GM10248 (cell line): ENCODE measurements around the gene CSMD2.

Experiments used
- CTCF ChIA-PET: fragments of 300-600 bp; sonication (Branson Sonifier 250); formaldehyde crosslinking; extraction: SDS; loops from one replicate; lab custom pipeline; 2021; ENCODE audit warnings: antibody characterized with exemption; lab: Yijun Ruan, JAX
- POLR2A ChIA-PET: fragments of 350-650 bp; sonication (Branson Sonifier 250); formaldehyde crosslinking; extraction: SDS; loops from one replicate; lab custom pipeline; 2020; ENCODE audit warnings: antibody characterized with exemption; lab: Yijun Ruan, JAX
- DNase-seq: peaks from one replicate; pipeline ENCODE4 v3.0.0; 2012; ENCODE audit errors: extremely low spot score
- TF ChIP-seq, protein P1 (sequence below): IDR thresholded peaks from 2 replicates; pipeline ENCODE4 v1.5.1; 2012; ENCODE audit warnings: mild to moderate bottlenecking, low read depth; ENCODE audit errors: extremely low read depth, missing control alignments, control extremely low read depth

The CSMD2 gene

DNA sequence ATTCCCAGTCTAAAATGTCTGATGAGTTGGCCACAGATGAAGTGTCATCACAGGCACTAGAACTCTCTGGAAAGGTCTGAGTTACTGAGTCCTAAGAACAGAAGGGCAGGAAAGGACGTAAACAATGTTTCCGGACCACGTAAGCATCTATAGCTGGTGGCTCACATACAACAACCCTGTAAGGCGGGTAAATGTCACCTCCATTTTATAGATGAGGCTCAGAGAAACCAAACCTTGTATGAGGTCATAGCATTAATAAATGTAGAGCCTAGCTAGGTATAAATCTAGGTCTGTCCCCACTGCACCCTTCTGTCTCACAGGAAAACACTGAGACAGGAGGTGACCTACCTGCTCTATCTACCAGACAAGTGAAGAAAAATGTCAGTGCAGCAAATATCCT is 86.6 kb downstream of the CSMD2 start:
- ChIA-PET CTCF (no interaction called here), POLR2A (no interaction called here)
- DNase-seq: no peak
- TF ChIP-seq, protein P1, sequence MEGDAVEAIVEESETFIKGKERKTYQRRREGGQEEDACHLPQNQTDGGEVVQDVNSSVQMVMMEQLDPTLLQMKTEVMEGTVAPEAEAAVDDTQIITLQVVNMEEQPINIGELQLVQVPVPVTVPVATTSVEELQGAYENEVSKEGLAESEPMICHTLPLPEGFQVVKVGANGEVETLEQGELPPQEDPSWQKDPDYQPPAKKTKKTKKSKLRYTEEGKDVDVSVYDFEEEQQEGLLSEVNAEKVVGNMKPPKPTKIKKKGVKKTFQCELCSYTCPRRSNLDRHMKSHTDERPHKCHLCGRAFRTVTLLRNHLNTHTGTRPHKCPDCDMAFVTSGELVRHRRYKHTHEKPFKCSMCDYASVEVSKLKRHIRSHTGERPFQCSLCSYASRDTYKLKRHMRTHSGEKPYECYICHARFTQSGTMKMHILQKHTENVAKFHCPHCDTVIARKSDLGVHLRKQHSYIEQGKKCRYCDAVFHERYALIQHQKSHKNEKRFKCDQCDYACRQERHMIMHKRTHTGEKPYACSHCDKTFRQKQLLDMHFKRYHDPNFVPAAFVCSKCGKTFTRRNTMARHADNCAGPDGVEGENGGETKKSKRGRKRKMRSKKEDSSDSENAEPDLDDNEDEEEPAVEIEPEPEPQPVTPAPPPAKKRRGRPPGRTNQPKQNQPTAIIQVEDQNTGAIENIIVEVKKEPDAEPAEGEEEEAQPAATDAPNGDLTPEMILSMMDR: no peak

DNA sequence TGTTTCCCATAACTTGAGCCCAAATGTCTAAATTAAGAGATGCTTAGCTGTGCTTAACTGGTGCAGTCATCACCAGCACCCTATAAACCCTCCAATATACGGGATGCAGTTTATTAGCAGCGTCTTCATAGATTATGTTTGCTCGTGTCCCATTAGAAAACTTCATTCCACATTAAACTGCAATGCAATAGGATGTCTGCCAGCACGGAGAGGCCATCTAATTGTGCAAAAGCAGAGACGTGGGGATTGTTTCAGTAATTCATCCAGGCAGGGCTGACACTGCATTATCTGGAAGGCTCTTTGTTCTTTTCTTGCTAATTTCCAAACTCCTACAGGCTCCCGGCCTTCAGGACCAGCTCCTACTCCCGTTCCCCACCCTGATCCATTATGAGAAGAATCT is 89.5 kb downstream of the CSMD2 start:
- TF ChIP-seq, protein P1: no peak
- ChIA-PET POLR2A (no interaction called here), CTCF (no interaction called here)
- no peak for DNase-seq

DNA sequence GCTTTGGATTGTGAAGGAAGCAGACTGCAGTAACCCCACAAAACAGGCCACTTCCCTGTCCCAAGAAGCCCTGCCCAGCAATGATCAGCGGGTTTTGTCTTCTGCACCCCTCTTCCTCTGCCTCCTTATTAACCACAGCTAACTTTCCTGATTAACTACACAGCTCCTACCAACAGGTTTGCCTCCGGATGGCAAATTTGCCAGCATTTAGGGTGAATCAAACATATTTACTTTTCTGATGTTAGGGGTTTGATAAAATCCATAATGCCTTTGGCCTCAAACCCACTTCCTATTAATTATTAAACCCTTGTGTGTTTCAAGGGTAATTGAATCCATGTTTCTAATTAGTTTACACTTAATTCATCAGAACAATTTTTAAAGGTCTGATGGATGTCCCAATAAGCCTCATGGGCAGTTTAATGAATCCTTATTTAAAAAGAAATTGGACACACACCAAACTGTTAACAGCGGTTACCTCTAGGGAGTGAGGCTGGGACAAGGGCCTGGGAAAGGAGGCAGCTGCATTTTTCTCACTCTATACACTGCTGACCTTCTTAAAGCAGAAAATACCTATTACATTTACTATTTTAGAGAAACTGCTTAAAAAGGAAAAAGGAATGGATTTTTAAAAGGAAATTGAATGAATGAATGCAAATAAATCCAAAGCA is 91.9 kb downstream of the CSMD2 start:
- ChIA-PET POLR2A (no interaction called here), CTCF (no interaction called here)
- TF ChIP-seq, protein P1: no peak
- no peak for DNase-seq

DNA sequence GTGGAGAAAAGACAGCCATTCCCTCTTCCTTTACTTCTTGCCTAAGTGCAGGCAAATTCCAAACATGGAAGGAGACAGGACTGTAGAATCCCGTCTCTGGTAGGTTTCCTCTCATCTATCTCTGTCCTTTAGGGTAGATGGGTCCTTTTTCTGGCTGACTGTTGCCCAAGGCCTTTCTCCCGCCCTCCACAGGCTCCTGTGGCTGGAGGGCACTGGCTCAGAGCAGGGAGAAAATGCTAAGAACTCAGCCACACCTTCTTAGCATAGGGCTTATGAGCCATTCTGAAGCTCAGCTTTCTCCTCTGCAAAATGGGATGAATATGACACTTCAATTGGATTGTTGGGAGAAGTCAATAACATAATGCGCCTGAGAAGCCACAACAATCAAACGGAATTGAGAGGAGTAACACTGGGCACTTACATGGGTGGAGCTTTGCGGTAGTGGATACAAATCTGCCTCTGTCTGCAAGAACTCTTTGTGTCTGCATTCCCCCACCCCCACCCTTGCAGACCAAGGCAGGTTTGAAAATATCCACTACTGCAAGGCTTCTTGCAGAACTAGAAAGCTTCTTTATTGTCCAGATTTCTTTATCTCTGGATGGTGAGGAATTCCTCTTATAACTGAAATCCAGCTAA is 94.7 kb downstream of the CSMD2 start:
- TF ChIP-seq, protein P1: no peak
- POLR2A ChIA-PET: no interaction called here
- DNase-seq: no peak
- CTCF ChIA-PET: no interaction called here

DNA sequence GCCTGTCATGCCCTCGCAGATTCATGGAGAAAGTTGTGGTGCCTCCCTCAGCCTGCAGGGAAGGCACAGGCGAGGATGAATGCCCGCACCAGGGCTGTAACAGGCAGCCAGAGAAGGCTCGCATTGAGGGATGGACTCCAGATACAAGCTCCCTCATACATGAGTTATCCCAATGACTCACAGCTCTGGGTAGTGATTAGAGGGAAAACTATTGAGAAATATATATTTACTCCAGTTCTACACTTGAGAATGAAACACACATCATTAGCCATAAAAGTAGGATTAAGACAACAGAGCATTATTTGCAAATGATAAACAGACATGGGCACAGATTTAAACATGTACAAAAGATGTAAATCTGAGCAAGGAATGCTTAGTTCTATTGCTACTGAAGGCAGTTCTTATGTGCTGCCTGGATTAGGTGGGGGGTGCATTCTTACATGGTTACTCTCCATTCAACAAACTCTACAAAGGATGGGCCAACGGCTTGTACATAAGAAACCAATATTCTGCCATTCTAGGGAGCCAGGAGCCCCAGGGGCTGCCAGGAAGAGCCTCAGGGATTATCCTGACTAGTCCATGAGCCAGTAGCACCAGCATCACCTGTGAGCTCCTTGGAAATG is 97.9 kb downstream of the CSMD2 start:
- ChIA-PET CTCF (no interaction called here), POLR2A (no interaction called here)
- no peak for DNase-seq
- TF ChIP-seq, protein P1: no peak

DNA sequence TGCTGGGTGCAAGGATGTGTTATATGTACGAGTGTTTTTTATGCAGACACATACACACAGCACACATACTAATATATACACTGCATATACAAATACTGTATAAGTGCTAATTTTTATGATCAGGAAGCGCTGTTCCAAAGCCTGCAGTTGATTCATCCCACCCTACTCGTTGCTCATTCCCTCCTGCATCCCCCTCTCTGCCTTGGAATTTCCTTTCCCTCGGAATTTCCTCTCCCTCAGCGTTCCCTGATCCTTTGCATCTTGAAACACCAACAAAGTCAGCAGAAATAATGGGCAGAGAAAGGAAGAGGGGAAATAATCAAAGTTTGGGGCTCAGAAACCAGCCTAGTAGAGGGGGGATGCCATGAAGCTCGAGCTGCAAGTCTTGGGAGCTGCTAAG is 98.9 kb downstream of the CSMD2 start:
- ChIA-PET POLR2A (no interaction called here), CTCF (no interaction called here)
- DNase-seq: no peak
- TF ChIP-seq, protein P1: no peak
